Glutamatergic neuron (in vitro differentiated cells): Measurements from ENCODE around the gene HSP90AB1. TPM values are rescaled to one million over a fixed set of nuclear protein-coding genes. Genes with fewer than 3 reads are reported as not detected.

ENCODE experiments used
- DNase-seq: peaks from one replicate; pipeline ENCODE4 v3.0.0; 2022
- H3K27ac Mint-ChIP-seq: one replicate; pipeline ENCODE4 v1.8.0; 2020; ENCODE audit warnings: mild to moderate bottlenecking, mixed read lengths, inconsistent platforms; ENCODE audit not compliant: unreplicated experiment
- H3K27me3 Mint-ChIP-seq: one replicate; pipeline ENCODE4 v1.8.0; 2020; ENCODE audit warnings: mild to moderate bottlenecking, moderate library complexity, mixed read lengths, inconsistent platforms; ENCODE audit not compliant: unreplicated experiment
- H3K36me3 Mint-ChIP-seq: one replicate; pipeline ENCODE4 v1.8.0; 2020; ENCODE audit warnings: mild to moderate bottlenecking, mixed read lengths, inconsistent platforms; ENCODE audit not compliant: unreplicated experiment
- H3K4me1 Mint-ChIP-seq: one replicate; pipeline ENCODE4 v1.8.0; 2020; ENCODE audit warnings: mild to moderate bottlenecking, low read depth, mixed read lengths, inconsistent platforms; ENCODE audit not compliant: unreplicated experiment
- H3K4me3 Mint-ChIP-seq: one replicate; pipeline ENCODE4 v1.8.0; 2020; ENCODE audit warnings: mild to moderate bottlenecking, mixed read lengths, inconsistent platforms; ENCODE audit not compliant: unreplicated experiment
- H3K9me3 Mint-ChIP-seq: one replicate; pipeline ENCODE4 v1.8.0; 2020; ENCODE audit warnings: mild to moderate bottlenecking, moderate library complexity, mixed read lengths, inconsistent platforms; ENCODE audit not compliant: unreplicated experiment
- CTCF ChIP-seq: fragments of 200-600 bp; sonication (generic); IDR thresholded peaks from one replicate; pipeline ENCODE4 v1.5.0; 2021; ENCODE audit not compliant: partially characterized antibody, unreplicated experiment
- total RNA-seq: library from RNA; stranded (reverse); fragmentation: NEBNext Ultra II Directional; extraction: Animal tissue kit (Norgen Biotek cat#: 25700); gene quantifications from one replicate; pipeline ENCODE4 v1.2.1, GENCODE V29; 2021; ENCODE audit not compliant: unreplicated experiment

HSP90AB1 gene
- total RNA-seq, 1 donor from 2014 or later: 771 TPM

- Mint-ChIP-seq H3K4me3 (peak within 1 kb of the TSS; percentile 94), H3K36me3 (peaks cover 6% of the 10 kb centered on the region), H3K27me3 (peaks cover 18% of the 10 kb centered on the region), H3K4me1 (peaks cover 42% of the 10 kb centered on the region), H3K9me3 (peaks cover 16% of the 10 kb centered on the region), H3K27ac (peak within 1 kb of the TSS; percentile 77)
- peak; percentile 95 for DNase-seq
- TF ChIP-seq CTCF: no peak
Measured at GRCh38 chr6:44265007-44265721, 18.3 kb downstream of the HSP90AB1 start, which contains the start of gene NFKBIE. TSS of gene NFKBIE (minus strand) at chr6:44265551. CDS start at chr6:44265346, 205 bp downstream.

- no peak for TF ChIP-seq CTCF
- Mint-ChIP-seq H3K9me3 (peaks cover 16% of the 10 kb centered on the region), H3K4me1 (peaks cover 39% of the 10 kb centered on the region), H3K27me3 (peaks cover 16% of the 10 kb centered on the region), H3K27ac (peak overlapping the region; percentile 70), H3K4me3 (peak overlapping the region; percentile 93), H3K36me3 (peaks cover 5% of the 10 kb centered on the region)
- no peak for DNase-seq
Measured at GRCh38 chr6:44265722-44266233, 18.9 kb downstream of the HSP90AB1 start.

GRCh38 chr6:44266347-44266746, 19.4 kb downstream of the HSP90AB1 start:
- no peak overlapping the region for H3K27ac Mint-ChIP-seq

GRCh38 chr6:44267252-44267651, 20.4 kb downstream of the HSP90AB1 start:
- no peaks in the 10 kb centered on the region for H3K36me3 Mint-ChIP-seq
- DNase-seq: no peak
- peaks cover 43% of the 10 kb centered on the region for H3K4me1 Mint-ChIP-seq
- peaks cover 17% of the 10 kb centered on the region for H3K9me3 Mint-ChIP-seq
- H3K4me3 Mint-ChIP-seq: no peak overlapping the region
- H3K27me3 Mint-ChIP-seq: peaks cover 18% of the 10 kb centered on the region
- TF ChIP-seq CTCF: no peak
- H3K27ac Mint-ChIP-seq: no peak overlapping the region

More at GRCh38 chr6:44266347-44266746, 19.4 kb downstream of the HSP90AB1 start:
- Mint-ChIP-seq H3K4me3 (peak overlapping the region; percentile 71), H3K36me3 (no peaks in the 10 kb centered on the region), H3K27me3 (peaks cover 14% of the 10 kb centered on the region), H3K9me3 (peaks cover 15% of the 10 kb centered on the region), H3K4me1 (peaks cover 39% of the 10 kb centered on the region)
- no peak for DNase-seq
- TF ChIP-seq CTCF: no peak

GRCh38 chr6:44268095-44268628, 21.3 kb downstream of the HSP90AB1 start:
- DNase-seq: peak; percentile 72
- Mint-ChIP-seq H3K4me3 (peak overlapping the region; percentile 61), H3K9me3 (peaks cover 18% of the 10 kb centered on the region), H3K36me3 (no peaks in the 10 kb centered on the region), H3K4me1 (peaks cover 45% of the 10 kb centered on the region), H3K27ac (peak overlapping the region; percentile 33), H3K27me3 (peaks cover 23% of the 10 kb centered on the region)
- peak; percentile 97 for TF ChIP-seq CTCF
